GM19372 (cell line): ENCODE measurements around the gene ITIH3.

ENCODE experiments used
- ATAC-seq: cut with Tn5 transposase; IDR thresholded peaks from one replicate; pipeline ENCODE4 v1.9.1; 2021; ENCODE audit warnings: mild to moderate bottlenecking, low read depth, moderate library complexity; ENCODE audit not compliant: unreplicated experiment

ITIH3 gene

GRCh38 chr3:52792413-52792812 is 2.2 kb upstream of the ITIH3 start:
- no peak for ATAC-seq

- ATAC-seq = no peak
Observed at GRCh38 chr3:52792961-52793695, 1.5 kb upstream of the ITIH3 start.

- ATAC-seq = no peak
Observed at GRCh38 chr3:52793702-52794611, 639 bp upstream of the ITIH3 start.

- no peak for ATAC-seq
Observed at GRCh38 chr3:52795298-52795900, 803 bp downstream of the ITIH3 start.

GRCh38 chr3:52796411-52796810 is 1.8 kb downstream of the ITIH3 start:
- no peak for ATAC-seq

- ATAC-seq = no peak
Observed at GRCh38 chr3:52798376-52798977, 3.9 kb downstream of the ITIH3 start.

- ATAC-seq = no peak
Observed at GRCh38 chr3:52798978-52799476, 4.4 kb downstream of the ITIH3 start.

GRCh38 chr3:52800079-52800478 is 5.5 kb downstream of the ITIH3 start:
- ATAC-seq = no peak

- no peak for ATAC-seq
Observed at GRCh38 chr3:52801839-52802238, 7.2 kb downstream of the ITIH3 start.

GRCh38 chr3:52805270-52806039 is 10.9 kb downstream of the ITIH3 start:
- no peak for ATAC-seq

- no peak for ATAC-seq
Observed at GRCh38 chr3:52809149-52809548, 14.6 kb downstream of the ITIH3 start.

GRCh38 chr3:52809662-52810377 is 15.2 kb downstream of the ITIH3 start:
- ATAC-seq = no peak

GRCh38 chr3:52810923-52811322 is 16.3 kb downstream of the ITIH3 start:
- ATAC-seq = no peak

- ATAC-seq = no peak
Observed at GRCh38 chr3:52811452-52812011, 16.9 kb downstream of the ITIH3 start.

GRCh38 chr3:52813810-52814209 is 19.2 kb downstream of the ITIH3 start:
- no peak for ATAC-seq

- no peak for ATAC-seq
Observed at GRCh38 chr3:52816199-52816598, 21.6 kb downstream of the ITIH3 start.

GRCh38 chr3:52816654-52817053 is 22.1 kb downstream of the ITIH3 start:
- no peak for ATAC-seq

- ATAC-seq = no peak
Observed at GRCh38 chr3:52817221-52817620, 22.6 kb downstream of the ITIH3 start.

GRCh38 chr3:52817860-52818259 is 23.3 kb downstream of the ITIH3 start:
- no peak for ATAC-seq
